LHCN-M2 (cell line): ENCODE measurements around the gene AP3M1. TPM values are rescaled to one million over a fixed set of nuclear protein-coding genes. Genes with fewer than 3 reads are reported as not detected.
"Not testable (repeated sequence)": the region's sequence is repeated elsewhere in the genome, so short reads cannot be mapped to it uniquely, and the experiment has no call there.

Source experiments
- DNase-seq: peaks from one replicate; pipeline ENCODE4 v3.0.0-alpha.2; 2012; ENCODE audit warnings: low read depth
- polyA plus RNA-seq: library from polyadenylated mRNA; unstranded; fragments of >200 nt; gene quantifications from one replicate; pipeline ENCODE4 v1.2.1, GENCODE V29; 2012; ENCODE audit warnings: missing spikeins
- total RNA-seq: library from RNA; depleted of rRNA; stranded (reverse); fragments of >200 nt; gene quantifications from 2 replicates; pipeline ENCODE4 v1.2.3, GENCODE V29; 2014; rRNA removed

AP3M1 gene
- total RNA-seq, result 27.1 and 31.7 TPM in 2 replicates
- polyA plus RNA-seq, result 17.3 TPM

GRCh38 chr10:74150204-74150989 is at the start of gene AP3M1:
TSS of gene AP3M1 (minus strand) at chr10:74150828. CDS start at chr10:74138379, 12,449 bp downstream.
- DNase-seq, result peak; percentile 18

- no peak for DNase-seq
These were observed 48.7 kb upstream of the AP3M1 start for GRCh38 chr10:74199315-74199714.

GRCh38 chr10:74194999-74195398 is 44.4 kb upstream of the AP3M1 start:
- DNase-seq, result peak; percentile 29

GRCh38 chr10:74194545-74194944 is 43.9 kb upstream of the AP3M1 start:
- no peak for DNase-seq

GRCh38 chr10:74190494-74190893 is 39.9 kb upstream of the AP3M1 start:
- DNase-seq, result peak; percentile 35

- peak; percentile 89 for DNase-seq
These were observed 39.4 kb upstream of the AP3M1 start for GRCh38 chr10:74189999-74190421.

- DNase-seq, result not testable (repeated sequence)
These were observed 38.0 kb upstream of the AP3M1 start for GRCh38 chr10:74188617-74189016.

- DNase-seq, result no peak
These were observed 36.6 kb upstream of the AP3M1 start for GRCh38 chr10:74187237-74187636.

GRCh38 chr10:74186678-74187077 is 36.0 kb upstream of the AP3M1 start:
- no peak for DNase-seq

- no peak for DNase-seq
These were observed 28.6 kb upstream of the AP3M1 start for GRCh38 chr10:74179111-74179710.

- no peak for DNase-seq
These were observed 27.6 kb upstream of the AP3M1 start for GRCh38 chr10:74178042-74178791.

GRCh38 chr10:74177140-74177677 is 26.6 kb upstream of the AP3M1 start:
- no peak for DNase-seq

- DNase-seq, result peak; percentile 98
These were observed 25.9 kb upstream of the AP3M1 start for GRCh38 chr10:74176380-74177139.

- no peak for DNase-seq
These were observed 25.1 kb upstream of the AP3M1 start for GRCh38 chr10:74175510-74176379.

- peak; percentile 55 for DNase-seq
These were observed 23.9 kb upstream of the AP3M1 start for GRCh38 chr10:74174521-74174920.

GRCh38 chr10:74171625-74172024 is 21.0 kb upstream of the AP3M1 start:
- no peak for DNase-seq

GRCh38 chr10:74167443-74167842 is 16.8 kb upstream of the AP3M1 start:
- DNase-seq, result no peak

GRCh38 chr10:74165530-74165901 is 14.9 kb upstream of the AP3M1 start:
- no peak for DNase-seq

- DNase-seq, result no peak
These were observed 14.3 kb upstream of the AP3M1 start for GRCh38 chr10:74164716-74165529.
